ENCODE measurements around the gene YBX1.
"Not testable (repeated sequence)": the region's sequence is repeated elsewhere in the genome, so short reads cannot be mapped to it uniquely, and the experiment has no call there.

Gene YBX1

GRCh38 chr1:42748461-42749410 is 66.5 kb downstream of the YBX1 start:
- Histone ChIP-seq H3K4me3 (ENCODE audit: low read depth, low read length) (no peak overlapping the region), H3K4me1 (ENCODE audit: control insufficient read depth, insufficient read depth, low read length) (no peaks in the 10 kb centered on the region), H3K27ac (ENCODE audit: extremely low read depth, low read depth, low read length) (no peak overlapping the region), H3K9me3 (ENCODE audit: control insufficient read depth, insufficient read depth, low read depth, low read length) (no peaks in the 10 kb centered on the region), H3K36me3 (ENCODE audit: control insufficient read depth in 2 of 2, insufficient read depth in 1 of 2, low read length in 2 of 2) (peaks cover 3 to 74% of the 10 kb centered on the region in 2 experiments; a peak in 2 of 3 replicates)
- POLR2A ChIA-PET, result no interaction called here
- CTCF ChIA-PET, result interaction anchor here (0.9 to 1.6 kb wide), 4 partner anchors 11 to 210 kb away, joined by 3 to 6 read pairs (median 3); no protein-coding TSS in a partner anchor
- no peak for TF ChIP-seq ZNF791 (tag by site-specific recombination; IDR thresholded peaks at IDR 0.05)
- TF ChIP-seq, protein P1, sequence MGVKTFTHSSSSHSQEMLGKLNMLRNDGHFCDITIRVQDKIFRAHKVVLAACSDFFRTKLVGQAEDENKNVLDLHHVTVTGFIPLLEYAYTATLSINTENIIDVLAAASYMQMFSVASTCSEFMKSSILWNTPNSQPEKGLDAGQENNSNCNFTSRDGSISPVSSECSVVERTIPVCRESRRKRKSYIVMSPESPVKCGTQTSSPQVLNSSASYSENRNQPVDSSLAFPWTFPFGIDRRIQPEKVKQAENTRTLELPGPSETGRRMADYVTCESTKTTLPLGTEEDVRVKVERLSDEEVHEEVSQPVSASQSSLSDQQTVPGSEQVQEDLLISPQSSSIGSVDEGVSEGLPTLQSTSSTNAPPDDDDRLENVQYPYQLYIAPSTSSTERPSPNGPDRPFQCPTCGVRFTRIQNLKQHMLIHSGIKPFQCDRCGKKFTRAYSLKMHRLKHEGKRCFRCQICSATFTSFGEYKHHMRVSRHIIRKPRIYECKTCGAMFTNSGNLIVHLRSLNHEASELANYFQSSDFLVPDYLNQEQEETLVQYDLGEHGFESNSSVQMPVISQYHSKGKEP (tag by site-specific recombination; IDR thresholded peaks at IDR 0.05), result no peak
- TF ChIP-seq ZNF341 (tag by site-specific recombination; IDR thresholded peaks at IDR 0.05; ENCODE audit: low read depth), result no peak

GRCh38 chr1:42750041-42750440 is 67.8 kb downstream of the YBX1 start:
- Histone ChIP-seq H3K4me3 (ENCODE audit: low read depth, low read length) (no peak overlapping the region), H3K36me3 (ENCODE audit: control insufficient read depth in 2 of 2, insufficient read depth in 1 of 2, low read length in 2 of 2) (peaks cover 6 to 87% of the 10 kb centered on the region in 2 experiments; a peak in 2 of 3 replicates), H3K4me1 (ENCODE audit: control insufficient read depth, insufficient read depth, low read length) (no peaks in the 10 kb centered on the region), H3K9me3 (ENCODE audit: control insufficient read depth, insufficient read depth, low read depth, low read length) (no peaks in the 10 kb centered on the region), H3K27ac (ENCODE audit: extremely low read depth, low read depth, low read length) (no peak overlapping the region)
- ChIA-PET POLR2A (no interaction called here), CTCF (no interaction called here)
- no peak for TF ChIP-seq YY2 (tag by site-specific recombination; IDR thresholded peaks at IDR 0.05)
- no peak for TF ChIP-seq ZNF157 (tag by site-specific recombination; IDR thresholded peaks at IDR 0.05)
- no peak for TF ChIP-seq ZNF341 (tag by site-specific recombination; IDR thresholded peaks at IDR 0.05; ENCODE audit: low read depth)
- no peak for TF ChIP-seq HOXA7 (CRISPR knock-in tag; IDR thresholded peaks at IDR 0.05; ENCODE audit: borderline replicate concordance)
- TF ChIP-seq KLF7 (tag by site-specific recombination; IDR thresholded peaks at IDR 0.05; ENCODE audit: borderline replicate concordance), result no peak
- no peak for TF ChIP-seq SP7 (tag by site-specific recombination; IDR thresholded peaks at IDR 0.05)
- no peak for TF ChIP-seq REPIN1 (tag by site-specific recombination; IDR thresholded peaks at IDR 0.05; ENCODE audit: low read depth)
- no peak for TF ChIP-seq ZNF544 (tag by site-specific recombination; IDR thresholded peaks at IDR 0.05)

DNA sequence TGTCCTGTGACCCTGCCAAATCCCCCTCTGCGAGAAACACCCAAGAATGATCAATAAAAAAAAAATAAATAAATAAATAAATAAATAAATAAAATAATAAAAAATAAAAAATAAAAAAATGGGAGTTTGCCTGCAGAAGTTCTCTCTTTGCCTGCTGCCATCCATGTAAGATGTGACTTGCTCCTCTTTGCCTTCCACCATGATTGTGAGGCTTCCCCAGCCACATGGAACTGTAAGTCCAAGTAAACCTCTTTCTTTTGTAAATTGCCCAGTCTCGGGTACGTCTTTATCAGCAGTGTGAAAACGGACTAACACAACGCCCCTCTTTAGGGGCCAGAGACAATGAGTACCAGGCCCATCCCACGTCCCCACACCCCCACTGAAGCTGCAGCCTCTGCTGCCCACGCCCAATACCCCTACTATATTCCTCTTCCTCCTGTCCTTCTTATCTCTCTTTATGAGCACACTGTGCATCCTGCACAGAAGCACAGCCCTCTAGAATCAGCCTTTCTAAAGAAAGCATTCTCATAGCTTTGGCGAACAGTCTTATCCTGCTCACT is 69.4 kb downstream of the YBX1 start:
- H3K4me3 ChIP-seq (ENCODE audit: low read depth, low read length); H3K9me3 ChIP-seq (ENCODE audit: control insufficient read depth, insufficient read depth, low read depth, low read length); H3K4me1 ChIP-seq (ENCODE audit: control insufficient read depth, insufficient read depth, low read length); H3K27ac ChIP-seq (ENCODE audit: extremely low read depth, low read depth, low read length): not testable (repeated sequence)
- POLR2A ChIA-PET, result interaction anchor here (1.7 kb wide), 1 partner anchor 15 kb away, joined by 9 read pairs; the partner anchor contains the start of genes C1orf50 and P3H1
- peaks cover 6 to 89% of the 10 kb centered on the region in 2 experiments; a peak in 2 of 3 replicates for H3K36me3 ChIP-seq (ENCODE audit: control insufficient read depth in 2 of 2, insufficient read depth in 1 of 2, low read length in 2 of 2)
- 0 out of 2 replicates have a peak, but pooled peaks have one; percentile 9 for TF ChIP-seq EGR2 (tag by site-specific recombination; IDR thresholded peaks at IDR 0.05; ENCODE audit: low read depth)
- CTCF ChIA-PET, result interaction anchor here (0.6 kb wide), 1 partner anchor 179 kb away, joined by 3 read pairs; no protein-coding TSS in a partner anchor

- Histone ChIP-seq H3K27ac (ENCODE audit: extremely low read depth, low read depth, low read length) (no peak overlapping the region), H3K4me1 (ENCODE audit: control insufficient read depth, insufficient read depth, low read length) (no peaks in the 10 kb centered on the region), H3K4me3 (ENCODE audit: low read depth, low read length) (no peak overlapping the region), H3K9me3 (ENCODE audit: control insufficient read depth, insufficient read depth, low read depth, low read length) (no peaks in the 10 kb centered on the region), H3K36me3 (ENCODE audit: control insufficient read depth in 2 of 2, insufficient read depth in 1 of 2, low read length in 2 of 2) (peaks cover 6 to 89% of the 10 kb centered on the region in 2 experiments; a peak in 2 of 3 replicates)
- CTCF ChIA-PET, result interaction anchor here (0.6 kb wide), 1 partner anchor 180 kb away, joined by 3 read pairs; no protein-coding TSS in a partner anchor
- POLR2A ChIA-PET, result interaction anchor here (1.7 kb wide), 1 partner anchor 15 kb away, joined by 9 read pairs; the partner anchor contains the start of genes C1orf50 and P3H1
- TF ChIP-seq ZNF155 (tag by site-specific recombination; IDR thresholded peaks at IDR 0.05) (no peak), ZNF174 (tag by site-specific recombination; IDR thresholded peaks at IDR 0.05) (no peak), ZNF175 (tag by site-specific recombination; IDR thresholded peaks at IDR 0.05) (no peak), ZFP37 (tag by site-specific recombination; IDR thresholded peaks at IDR 0.05) (no peak), SP7 (tag by site-specific recombination; IDR thresholded peaks at IDR 0.05) (no peak), ZNF610 (tag by site-specific recombination; IDR thresholded peaks at IDR 0.05; ENCODE audit: borderline replicate concordance) (no peak), KLF1 (tag by site-specific recombination; IDR thresholded peaks at IDR 0.05) (no peak), ZNF114 (tag by site-specific recombination; IDR thresholded peaks at IDR 0.05) (no peak), ZNF791 (tag by site-specific recombination; IDR thresholded peaks at IDR 0.05) (no peak), SP3 (tag by site-specific recombination; IDR thresholded peaks at IDR 0.05) (no peak)
These were observed 70.1 kb downstream of the YBX1 start for GRCh38 chr1:42752284-42752683.

Data from HEK293 (cell line).